Urothelium cell line (cell line): ENCODE results near the gene TEX22.

Experiments
- DNase-seq: peaks from one replicate; pipeline ENCODE4 v3.0.0; 2011; ENCODE audit warnings: low spot score, mixed read lengths
- FAIRE-seq: peaks from 2 replicates; lab custom pipeline; 2011; peaks lifted over from hg19 to GRCh38; lab: Jason Lieb, UNC

TEX22 gene

GRCh38 chr14:105452963-105453362 lies 54.6 kb downstream of the TEX22 start:
- DNase-seq (no peak), FAIRE-seq (no peak)

- FAIRE-seq = no peak
- no peak for DNase-seq
Measured at GRCh38 chr14:105453847-105454246, 55.5 kb downstream of the TEX22 start.

GRCh38 chr14:105455086-105455640 lies 56.8 kb downstream of the TEX22 start:
- FAIRE-seq (no peak), DNase-seq (no peak)

GRCh38 chr14:105455766-105456660 lies 57.7 kb downstream of the TEX22 start:
- no peak for FAIRE-seq

GRCh38 chr14:105456736-105457617 lies 58.6 kb downstream of the TEX22 start:
- no peak for FAIRE-seq
- no peak for DNase-seq

More at GRCh38 chr14:105455766-105456660, 57.7 kb downstream of the TEX22 start:
- no peak for DNase-seq

GRCh38 chr14:105458010-105458409 lies 59.7 kb downstream of the TEX22 start:
- no peak for DNase-seq
- no peak for FAIRE-seq

- DNase-seq = no peak
- FAIRE-seq = no peak
Measured at GRCh38 chr14:105458571-105458970, 60.2 kb downstream of the TEX22 start.

GRCh38 chr14:105460116-105460515 lies 61.8 kb downstream of the TEX22 start:
- FAIRE-seq (no peak), DNase-seq (no peak)

- no peak for FAIRE-seq
Measured at GRCh38 chr14:105460616-105461015, 62.3 kb downstream of the TEX22 start.

GRCh38 chr14:105461903-105462302 lies 63.6 kb downstream of the TEX22 start:
- FAIRE-seq = no peak
- DNase-seq = no peak

More at GRCh38 chr14:105460616-105461015, 62.3 kb downstream of the TEX22 start:
- DNase-seq = no peak
